Loucy (cell line): Measurements from ENCODE around the gene CCDC102B.

ENCODE experiments used
- EZH2phosphoT487 ChIP-seq: fragments of 200-600 bp; IDR thresholded peaks from 2 replicates; pipeline ENCODE4 v1.6.1; 2018; ENCODE audit warnings: antibody characterized with exemption, mild to moderate bottlenecking, moderate library complexity, borderline replicate concordance
- TF ChIP-seq, protein P1 (sequence below): fragments of 200-600 bp; sonication (generic); conservative IDR thresholded peaks from 2 replicates; pipeline ENCODE4 v1.5.1; 2014; ENCODE audit warnings: mild to moderate bottlenecking, antibody characterized with exemption, low read length

DNA sequence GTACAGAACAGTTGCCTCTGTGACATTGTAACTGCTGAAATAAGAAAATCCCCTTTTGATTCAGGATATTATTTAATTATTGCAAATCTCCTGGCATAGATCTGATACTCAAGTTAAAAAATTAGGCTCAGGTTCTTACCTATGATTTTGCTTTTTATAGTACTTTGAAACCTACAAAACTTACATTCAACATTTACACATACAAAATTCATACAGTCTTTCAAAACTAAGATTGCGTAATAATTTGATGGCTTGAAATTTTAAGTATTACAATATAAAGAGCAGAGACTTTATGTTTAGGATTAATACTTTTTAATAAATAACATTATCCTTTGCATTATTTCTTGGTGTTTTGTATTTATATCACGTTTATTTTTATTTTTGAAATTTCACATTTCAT lies 291.1 kb downstream of the CCDC102B start:
- TF ChIP-seq, protein P1, sequence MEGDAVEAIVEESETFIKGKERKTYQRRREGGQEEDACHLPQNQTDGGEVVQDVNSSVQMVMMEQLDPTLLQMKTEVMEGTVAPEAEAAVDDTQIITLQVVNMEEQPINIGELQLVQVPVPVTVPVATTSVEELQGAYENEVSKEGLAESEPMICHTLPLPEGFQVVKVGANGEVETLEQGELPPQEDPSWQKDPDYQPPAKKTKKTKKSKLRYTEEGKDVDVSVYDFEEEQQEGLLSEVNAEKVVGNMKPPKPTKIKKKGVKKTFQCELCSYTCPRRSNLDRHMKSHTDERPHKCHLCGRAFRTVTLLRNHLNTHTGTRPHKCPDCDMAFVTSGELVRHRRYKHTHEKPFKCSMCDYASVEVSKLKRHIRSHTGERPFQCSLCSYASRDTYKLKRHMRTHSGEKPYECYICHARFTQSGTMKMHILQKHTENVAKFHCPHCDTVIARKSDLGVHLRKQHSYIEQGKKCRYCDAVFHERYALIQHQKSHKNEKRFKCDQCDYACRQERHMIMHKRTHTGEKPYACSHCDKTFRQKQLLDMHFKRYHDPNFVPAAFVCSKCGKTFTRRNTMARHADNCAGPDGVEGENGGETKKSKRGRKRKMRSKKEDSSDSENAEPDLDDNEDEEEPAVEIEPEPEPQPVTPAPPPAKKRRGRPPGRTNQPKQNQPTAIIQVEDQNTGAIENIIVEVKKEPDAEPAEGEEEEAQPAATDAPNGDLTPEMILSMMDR = no peak
- TF ChIP-seq EZH2phosphoT487 = no peak
